ENCODE results near the gene TBC1D8. TPM values are rescaled to one million over a fixed set of nuclear protein-coding genes. Genes with fewer than 3 reads are reported as not detected.
A peak's percentile ranks its signal among the peaks of the same experiment; 100 is the strongest.

Gene TBC1D8
- total RNA-seq, 8 experiments from 2014 or later: 4.7 to 14.3 (median 10.9) TPM

- ATAC-seq (replicated peaks in 6 of 8): peak in 7 of 8 experiments; percentile 58 to 84 (median 62)
- Histone ChIP-seq H3K4me1 (replicated peaks in 1 of 2) (peaks cover 24 to 25% of the 10 kb centered on the region in 2 donors), H3K27ac (peak overlapping the region in 1 of 2 donors; percentile 3), H3K4me3 (no peak overlapping the region)
- 0 to 40% (median 11%) methylated on average over 1 to 10 of the region's 10 CpGs for WGBS, 10 experiments
- in situ Hi-C loops (cut with MboI; ENCODE audit: low pct_unique_long_range_greater_than_20kb in 2 of 9, low sequenced_read_pairs in 9 of 9, unreplicated experiment in 9 of 9): no loop called here
Observed at GRCh38 chr2:101113441-101114267, 37.5 kb downstream of the TBC1D8 start.

- no peak overlapping the region for H3K27ac ChIP-seq
- H3K4me1 ChIP-seq (replicated peaks in 1 of 2): peaks cover 24 to 25% of the 10 kb centered on the region in 2 donors
- ATAC-seq (replicated peaks in 6 of 8): no peak
- WGBS, 10 experiments: 8 to 100% (median 67%) methylated on average over 1 to 6 of the region's 6 CpGs; no CpG with 5 or more reads in 1 of the 10 experiments
- H3K4me3 ChIP-seq: no peak overlapping the region
- in situ Hi-C loops (cut with MboI; ENCODE audit: low pct_unique_long_range_greater_than_20kb in 2 of 9, low sequenced_read_pairs in 9 of 9, unreplicated experiment in 9 of 9): no loop called here
Observed at GRCh38 chr2:101112772-101113157, 38.4 kb downstream of the TBC1D8 start.

- peak in 5 of 8 experiments; percentile 79 to 94 (median 88) for ATAC-seq (replicated peaks in 6 of 8)
- no peak overlapping the region for H3K4me3 ChIP-seq
- WGBS, 10 experiments: 25 to 93% (median 86%) methylated on average over 3 to 8 of the region's 10 CpGs; no CpG with 5 or more reads in 1 of the 10 experiments
- H3K4me1 ChIP-seq (replicated peaks in 1 of 2): peaks cover 24 to 25% of the 10 kb centered on the region in 2 donors
- H3K27ac ChIP-seq: no peak overlapping the region
- in situ Hi-C loops (cut with MboI; ENCODE audit: low pct_unique_long_range_greater_than_20kb in 2 of 9, low sequenced_read_pairs in 9 of 9, unreplicated experiment in 9 of 9): no loop called here
Observed at GRCh38 chr2:101111917-101112771, 39.0 kb downstream of the TBC1D8 start.

- H3K4me1 ChIP-seq (replicated peaks in 1 of 2): peaks cover 24 to 31% of the 10 kb centered on the region in 2 donors
- no peak overlapping the region for H3K4me3 ChIP-seq
- ATAC-seq (replicated peaks in 6 of 8): no peak
- in situ Hi-C loops (cut with MboI; ENCODE audit: low pct_unique_long_range_greater_than_20kb in 2 of 9, low sequenced_read_pairs in 9 of 9, unreplicated experiment in 9 of 9): no loop called here
- WGBS, 10 experiments: 85 to 100% (median 96%) methylated on average over 1 to 17 of the region's 18 CpGs
- no peak overlapping the region for H3K27ac ChIP-seq
Observed at GRCh38 chr2:101111262-101111838, 39.8 kb downstream of the TBC1D8 start.

- WGBS, 10 experiments: 33 to 94% (median 65%) methylated on average over 1 to 12 of the region's 14 CpGs; no CpG with 5 or more reads in 1 of the 10 experiments
- H3K27ac ChIP-seq: no peak overlapping the region
- in situ Hi-C loops (cut with MboI; ENCODE audit: low pct_unique_long_range_greater_than_20kb in 2 of 9, low sequenced_read_pairs in 9 of 9, unreplicated experiment in 9 of 9): no loop called here
- peak in 2 of 8 experiments; percentile 48 for ATAC-seq (replicated peaks in 6 of 8)
- peaks cover 24 to 33% of the 10 kb centered on the region in 2 donors for H3K4me1 ChIP-seq (replicated peaks in 1 of 2)
- no peak overlapping the region for H3K4me3 ChIP-seq
Observed at GRCh38 chr2:101109451-101110118, 41.6 kb downstream of the TBC1D8 start.

- 80 to 100% (median 93%) methylated on average over 1 to 6 of the region's 8 CpGs; no CpG with 5 or more reads in 5 of the 10 experiments for WGBS, 10 experiments
- Histone ChIP-seq H3K4me3 (no peak overlapping the region), H3K4me1 (replicated peaks in 1 of 2) (peaks cover 18 to 23% of the 10 kb centered on the region in 2 donors), H3K27ac (no peak overlapping the region)
- in situ Hi-C loops (cut with MboI; ENCODE audit: low pct_unique_long_range_greater_than_20kb in 2 of 9, low sequenced_read_pairs in 9 of 9, unreplicated experiment in 9 of 9): no loop called here
- ATAC-seq (replicated peaks in 6 of 8): no peak
Observed at GRCh38 chr2:101108357-101108756, 42.8 kb downstream of the TBC1D8 start.

- Histone ChIP-seq H3K27ac (no peak overlapping the region), H3K4me1 (replicated peaks in 1 of 2) (peaks cover 7 to 12% of the 10 kb centered on the region in 2 donors), H3K4me3 (no peak overlapping the region)
- WGBS, 10 experiments: 13 to 100% (median 80%) methylated on average over 1 of the region's 1 CpG; no CpG with 5 or more reads in 3 of the 10 experiments
- in situ Hi-C loops (cut with MboI; ENCODE audit: low pct_unique_long_range_greater_than_20kb in 2 of 9, low sequenced_read_pairs in 9 of 9, unreplicated experiment in 9 of 9): no loop called here
- ATAC-seq (replicated peaks in 6 of 8): no peak
Observed at GRCh38 chr2:101107241-101107640, 43.9 kb downstream of the TBC1D8 start.

- ATAC-seq (replicated peaks in 6 of 8): peak in 5 of 8 experiments; percentile 81 to 94 (median 85)
- Histone ChIP-seq H3K4me3 (no peak overlapping the region), H3K4me1 (replicated peaks in 1 of 2) (peaks cover 6 to 10% of the 10 kb centered on the region in 2 donors), H3K27ac (no peak overlapping the region)
- in situ Hi-C loops (cut with MboI; ENCODE audit: low pct_unique_long_range_greater_than_20kb in 2 of 9, low sequenced_read_pairs in 9 of 9, unreplicated experiment in 9 of 9): no loop called here
- WGBS, 10 experiments: 49 to 100% (median 69%) methylated on average over 1 to 10 of the region's 12 CpGs
Observed at GRCh38 chr2:101106453-101107181, 44.6 kb downstream of the TBC1D8 start.

- Histone ChIP-seq H3K4me1 (replicated peaks in 1 of 2) (peaks cover 6 to 10% of the 10 kb centered on the region in 2 donors), H3K27ac (no peak overlapping the region), H3K4me3 (no peak overlapping the region)
- in situ Hi-C loops (cut with MboI; ENCODE audit: low pct_unique_long_range_greater_than_20kb in 2 of 9, low sequenced_read_pairs in 9 of 9, unreplicated experiment in 9 of 9): no loop called here
- 62 to 100% (median 85%) methylated on average over 1 to 4 of the region's 4 CpGs for WGBS, 10 experiments
- ATAC-seq (replicated peaks in 6 of 8): no peak
Observed at GRCh38 chr2:101105654-101106053, 45.5 kb downstream of the TBC1D8 start.

- ATAC-seq (replicated peaks in 6 of 8): no peak
- Histone ChIP-seq H3K27ac (no peak overlapping the region), H3K4me1 (replicated peaks in 1 of 2) (no peaks in the 10 kb centered on the region), H3K4me3 (no peak overlapping the region)
- in situ Hi-C loops (cut with MboI; ENCODE audit: low pct_unique_long_range_greater_than_20kb in 2 of 9, low sequenced_read_pairs in 9 of 9, unreplicated experiment in 9 of 9): no loop called here
Observed at GRCh38 chr2:101097638-101098037, 53.5 kb downstream of the TBC1D8 start.

- WGBS, 10 experiments: 69 to 98% (median 88%) methylated on average over 3 to 4 of the region's 4 CpGs
- H3K4me3 ChIP-seq: no peak overlapping the region
- H3K4me1 ChIP-seq (replicated peaks in 1 of 2): no peaks in the 10 kb centered on the region
- H3K27ac ChIP-seq: no peak overlapping the region
- ATAC-seq (replicated peaks in 6 of 8): no peak
- in situ Hi-C loops (cut with MboI; ENCODE audit: low pct_unique_long_range_greater_than_20kb in 2 of 9, low sequenced_read_pairs in 9 of 9, unreplicated experiment in 9 of 9): no loop called here
Observed at GRCh38 chr2:101096619-101097142, 54.5 kb downstream of the TBC1D8 start.

GRCh38 chr2:101094351-101094750 is 56.8 kb downstream of the TBC1D8 start:
- no peak for ATAC-seq (replicated peaks in 6 of 8)
- Histone ChIP-seq H3K27ac (no peak overlapping the region), H3K4me3 (no peak overlapping the region), H3K4me1 (replicated peaks in 1 of 2) (no peaks in the 10 kb centered on the region)
- WGBS, 10 experiments: 71 to 100% (median 100%) methylated on average over 1 of the region's 1 CpG; no CpG with 5 or more reads in 4 of the 10 experiments
- in situ Hi-C loops (cut with MboI; ENCODE audit: low pct_unique_long_range_greater_than_20kb in 2 of 9, low sequenced_read_pairs in 9 of 9, unreplicated experiment in 9 of 9): no loop called here
